ENCODE data around the gene NCAPD2.

Gene NCAPD2

DNA sequence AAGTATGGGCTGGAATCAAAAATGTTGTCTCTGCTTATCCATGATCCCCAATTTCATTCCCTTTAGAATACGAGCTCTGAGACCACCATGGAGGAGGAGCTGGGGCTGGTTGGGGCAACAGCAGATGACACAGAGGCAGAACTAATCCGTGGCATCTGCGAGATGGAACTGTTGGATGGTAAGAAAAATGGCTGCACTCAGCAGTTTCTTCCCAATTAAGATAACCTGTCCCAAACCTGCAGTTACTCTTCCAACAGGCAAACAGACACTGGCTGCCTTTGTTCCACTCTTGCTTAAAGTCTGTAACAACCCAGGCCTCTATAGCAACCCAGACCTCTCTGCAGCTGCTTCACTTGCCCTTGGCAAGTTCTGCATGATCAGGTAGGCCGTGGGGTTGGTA, 33.8 kb downstream of the NCAPD2 start:
- WGBS (ENCODE audit: insufficient coverage) = 100% methylated on average over 1 of the region's 4 CpGs
- no peak for DNase-seq
- no peaks in the 10 kb centered on the region for H3K27me3 ChIP-seq (replicated peaks in 2 of 5; ENCODE audit: control insufficient read depth in 4 of 5, insufficient read depth in 5 of 5, low read length in 4 of 5)
- H3K4me1 ChIP-seq (ENCODE audit: control extremely low read depth in 1 of 4, control insufficient read depth in 4 of 4, insufficient read depth in 4 of 4, low read length in 3 of 4) = peaks cover 0 to 13% (median 11%) of the 10 kb centered on the region in 4 experiments
- no peaks in the 10 kb centered on the region for H3K9me3 ChIP-seq (ENCODE audit: control extremely low read depth in 1 of 5, control insufficient read depth in 4 of 5, insufficient read depth in 2 of 5, low read depth in 1 of 5, low read length in 4 of 5)
- peaks cover 28 to 85% (median 71%) of the 10 kb centered on the region in 4 experiments for H3K36me3 ChIP-seq (ENCODE audit: control insufficient read depth in 4 of 4, insufficient read depth in 4 of 4, low read length in 3 of 4)
- CTCF ChIA-PET = interaction anchor here (0.6 to 2.2 kb wide), 6 partner anchors 9 to 62 kb away, joined by 3 to 6 read pairs (median 3); no protein-coding TSS in a partner anchor
- POLR2A ChIA-PET = no interaction called here
- no peak overlapping the region for H3K4me3 ChIP-seq (ENCODE audit: control insufficient read depth in 1 of 7, extremely low read depth in 1 of 7, insufficient read depth in 4 of 7, low read depth in 2 of 7, low read length in 6 of 7)
- no peak overlapping the region for H3K27ac ChIP-seq (ENCODE audit: insufficient read depth in 1 of 2, low read depth in 1 of 2, low read length in 2 of 2, poor library complexity in 1 of 2, severe bottlenecking in 2 of 2)

DNA sequence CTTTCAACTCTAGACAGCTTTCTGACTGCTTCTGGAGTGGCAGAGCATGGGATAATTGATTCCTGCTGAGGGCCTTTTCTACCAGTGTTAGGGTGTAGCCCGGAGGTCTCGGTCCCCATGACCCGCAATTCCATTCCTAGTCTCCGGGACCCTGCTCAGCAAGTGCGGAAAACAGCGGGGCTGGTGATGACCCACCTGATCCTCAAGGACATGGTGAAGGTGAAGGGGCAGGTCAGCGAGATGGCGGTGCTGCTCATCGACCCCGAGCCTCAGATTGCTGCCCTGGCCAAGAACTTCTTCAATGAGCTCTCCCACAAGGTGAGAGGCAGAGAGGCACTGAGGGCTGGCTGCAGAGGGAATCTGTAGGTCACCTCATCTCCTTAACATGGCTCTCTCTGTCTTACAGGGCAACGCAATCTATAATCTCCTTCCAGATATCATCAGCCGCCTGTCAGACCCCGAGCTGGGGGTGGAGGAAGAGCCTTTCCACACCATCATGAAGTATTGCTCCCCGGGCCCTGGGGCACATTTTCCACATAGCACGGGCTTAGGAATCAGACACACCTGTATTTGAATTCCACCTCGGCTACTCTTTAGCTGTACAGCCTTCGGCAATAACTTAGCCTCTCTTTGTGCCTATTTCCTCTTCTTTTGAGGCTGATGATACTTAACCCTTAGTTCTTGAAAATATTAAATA, 34.8 kb downstream of the NCAPD2 start:
- DNase-seq = no peak
- no peaks in the 10 kb centered on the region for H3K9me3 ChIP-seq (ENCODE audit: control extremely low read depth in 1 of 5, control insufficient read depth in 4 of 5, insufficient read depth in 2 of 5, low read depth in 1 of 5, low read length in 4 of 5)
- H3K36me3 ChIP-seq (ENCODE audit: control insufficient read depth in 4 of 4, insufficient read depth in 4 of 4, low read length in 3 of 4) = peaks cover 27 to 76% (median 64%) of the 10 kb centered on the region in 4 experiments
- H3K4me3 ChIP-seq (ENCODE audit: control insufficient read depth in 1 of 7, extremely low read depth in 1 of 7, insufficient read depth in 4 of 7, low read depth in 2 of 7, low read length in 6 of 7) = no peak overlapping the region
- no peaks in the 10 kb centered on the region for H3K27me3 ChIP-seq (replicated peaks in 2 of 5; ENCODE audit: control insufficient read depth in 4 of 5, insufficient read depth in 5 of 5, low read length in 4 of 5)
- CTCF ChIA-PET = interaction anchor here (0.6 to 2.4 kb wide), 7 partner anchors 8 to 63 kb away, joined by 3 to 6 read pairs (median 3); no protein-coding TSS in a partner anchor
- peaks cover 0 to 22% (median 21%) of the 10 kb centered on the region in 4 experiments for H3K4me1 ChIP-seq (ENCODE audit: control extremely low read depth in 1 of 4, control insufficient read depth in 4 of 4, insufficient read depth in 4 of 4, low read length in 3 of 4)
- no peak overlapping the region for H3K27ac ChIP-seq (ENCODE audit: insufficient read depth in 1 of 2, low read depth in 1 of 2, low read length in 2 of 2, poor library complexity in 1 of 2, severe bottlenecking in 2 of 2)
- 97% methylated on average over 16 of the region's 17 CpGs for WGBS (ENCODE audit: insufficient coverage)
- POLR2A ChIA-PET = interaction anchor here (0.6 to 1.2 kb wide), 2 partner anchors 9 to 10 kb away, joined by 3 to 8 read pairs; no protein-coding TSS in a partner anchor

DNA sequence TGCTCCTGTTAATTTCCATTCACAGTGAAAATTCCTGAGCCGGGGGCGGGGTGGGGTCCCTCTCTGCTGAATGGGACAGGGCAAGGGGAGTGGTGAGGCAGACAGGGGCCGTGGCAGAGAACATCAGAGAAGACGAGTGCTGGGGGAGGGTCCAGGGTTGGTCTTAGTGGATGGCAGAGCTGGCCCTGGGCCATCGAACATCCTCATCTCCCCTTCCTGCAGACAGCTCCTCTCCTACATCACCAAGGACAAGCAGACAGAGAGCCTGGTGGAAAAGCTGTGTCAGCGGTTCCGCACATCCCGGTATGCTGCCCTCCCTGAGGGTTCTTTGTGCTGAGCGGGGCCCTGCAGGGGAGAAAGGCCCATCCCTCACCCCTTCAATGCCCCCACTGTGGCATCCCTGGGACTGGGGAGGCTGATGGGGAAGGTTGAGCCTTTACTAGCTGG, 35.4 kb downstream of the NCAPD2 start:
- H3K9me3 ChIP-seq (ENCODE audit: control extremely low read depth in 1 of 5, control insufficient read depth in 4 of 5, insufficient read depth in 2 of 5, low read depth in 1 of 5, low read length in 4 of 5) = no peaks in the 10 kb centered on the region
- POLR2A ChIA-PET = interaction anchor here (0.6 to 1.2 kb wide), 3 partner anchors 9 to 34 kb away, joined by 3 to 8 read pairs (median 3); no protein-coding TSS in a partner anchor
- CTCF ChIA-PET = interaction anchor here (0.6 to 2.4 kb wide), 6 partner anchors 10 to 221 kb away, joined by 3 to 6 read pairs (median 4); no protein-coding TSS in a partner anchor
- H3K4me1 ChIP-seq (ENCODE audit: control extremely low read depth in 1 of 4, control insufficient read depth in 4 of 4, insufficient read depth in 4 of 4, low read length in 3 of 4) = peaks cover 0 to 27% (median 26%) of the 10 kb centered on the region in 4 experiments
- no peak overlapping the region for H3K4me3 ChIP-seq (ENCODE audit: control insufficient read depth in 1 of 7, extremely low read depth in 1 of 7, insufficient read depth in 4 of 7, low read depth in 2 of 7, low read length in 6 of 7)
- WGBS (ENCODE audit: insufficient coverage) = 93% methylated on average over 3 of the region's 9 CpGs
- H3K27me3 ChIP-seq (replicated peaks in 2 of 5; ENCODE audit: control insufficient read depth in 4 of 5, insufficient read depth in 5 of 5, low read length in 4 of 5) = no peaks in the 10 kb centered on the region
- peaks cover 24 to 71% (median 59%) of the 10 kb centered on the region in 4 experiments for H3K36me3 ChIP-seq (ENCODE audit: control insufficient read depth in 4 of 4, insufficient read depth in 4 of 4, low read length in 3 of 4)
- H3K27ac ChIP-seq (ENCODE audit: insufficient read depth in 1 of 2, low read depth in 1 of 2, low read length in 2 of 2, poor library complexity in 1 of 2, severe bottlenecking in 2 of 2) = no peak overlapping the region
- DNase-seq = no peak

DNA sequence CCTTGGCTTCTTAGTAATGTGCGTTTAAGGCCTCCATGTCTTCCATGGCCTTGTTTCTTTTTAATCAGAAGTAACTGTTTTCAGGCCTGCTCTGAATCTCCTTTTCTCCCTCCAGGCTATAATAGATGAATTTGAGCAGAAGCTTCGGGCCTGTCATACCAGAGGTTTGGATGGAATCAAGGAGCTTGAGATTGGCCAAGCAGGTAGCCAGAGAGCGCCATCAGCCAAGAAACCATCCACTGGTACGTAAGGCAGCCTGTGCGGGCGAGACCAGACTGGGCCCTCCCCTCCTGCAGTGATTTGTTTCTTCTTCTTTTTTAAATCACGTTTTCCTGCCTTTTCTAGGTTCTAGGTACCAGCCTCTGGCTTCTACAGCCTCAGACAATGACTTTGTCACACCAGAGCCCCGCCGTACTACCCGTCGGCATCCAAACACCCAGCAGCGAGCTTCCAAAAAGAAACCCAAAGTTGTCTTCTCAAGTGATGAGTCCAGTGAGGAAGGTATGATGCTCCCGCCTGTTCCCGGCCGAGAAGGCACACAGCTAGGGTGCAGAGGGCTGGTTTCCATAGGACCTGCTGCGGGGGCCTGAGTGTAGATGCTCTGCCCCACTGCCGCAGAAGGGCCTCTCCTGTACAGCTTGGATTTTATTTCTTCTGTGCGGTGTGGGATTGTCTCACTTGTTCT, 36.8 kb downstream of the NCAPD2 start:
- ChIA-PET CTCF (interaction anchor here (1.4 to 2.4 kb wide), 5 partner anchors 9 to 106 kb away, joined by 3 to 6 read pairs (median 5); no protein-coding TSS in a partner anchor), POLR2A (interaction anchor here (0.5 to 2.2 kb wide), 2 partner anchors 60 to 133 kb away, joined by 4 to 6 read pairs; partner anchors contain the start of gene VAMP1)
- Histone ChIP-seq H3K36me3 (ENCODE audit: control insufficient read depth in 4 of 4, insufficient read depth in 4 of 4, low read length in 3 of 4) (peaks cover 13 to 64% (median 48%) of the 10 kb centered on the region in 4 experiments), H3K27ac (ENCODE audit: insufficient read depth in 1 of 2, low read depth in 1 of 2, low read length in 2 of 2, poor library complexity in 1 of 2, severe bottlenecking in 2 of 2) (peak overlapping the region in 1 of 2 experiments; percentile 94), H3K9me3 (ENCODE audit: control extremely low read depth in 1 of 5, control insufficient read depth in 4 of 5, insufficient read depth in 2 of 5, low read depth in 1 of 5, low read length in 4 of 5) (no peaks in the 10 kb centered on the region), H3K4me3 (ENCODE audit: control insufficient read depth in 1 of 7, extremely low read depth in 1 of 7, insufficient read depth in 4 of 7, low read depth in 2 of 7, low read length in 6 of 7) (no peak overlapping the region), H3K27me3 (replicated peaks in 2 of 5; ENCODE audit: control insufficient read depth in 4 of 5, insufficient read depth in 5 of 5, low read length in 4 of 5) (no peaks in the 10 kb centered on the region), H3K4me1 (ENCODE audit: control extremely low read depth in 1 of 4, control insufficient read depth in 4 of 4, insufficient read depth in 4 of 4, low read length in 3 of 4) (peaks cover 0 to 33% (median 30%) of the 10 kb centered on the region in 4 experiments)
- DNase-seq = no peak
- WGBS (ENCODE audit: insufficient coverage) = 97% methylated on average over 17 of the region's 18 CpGs

DNA sequence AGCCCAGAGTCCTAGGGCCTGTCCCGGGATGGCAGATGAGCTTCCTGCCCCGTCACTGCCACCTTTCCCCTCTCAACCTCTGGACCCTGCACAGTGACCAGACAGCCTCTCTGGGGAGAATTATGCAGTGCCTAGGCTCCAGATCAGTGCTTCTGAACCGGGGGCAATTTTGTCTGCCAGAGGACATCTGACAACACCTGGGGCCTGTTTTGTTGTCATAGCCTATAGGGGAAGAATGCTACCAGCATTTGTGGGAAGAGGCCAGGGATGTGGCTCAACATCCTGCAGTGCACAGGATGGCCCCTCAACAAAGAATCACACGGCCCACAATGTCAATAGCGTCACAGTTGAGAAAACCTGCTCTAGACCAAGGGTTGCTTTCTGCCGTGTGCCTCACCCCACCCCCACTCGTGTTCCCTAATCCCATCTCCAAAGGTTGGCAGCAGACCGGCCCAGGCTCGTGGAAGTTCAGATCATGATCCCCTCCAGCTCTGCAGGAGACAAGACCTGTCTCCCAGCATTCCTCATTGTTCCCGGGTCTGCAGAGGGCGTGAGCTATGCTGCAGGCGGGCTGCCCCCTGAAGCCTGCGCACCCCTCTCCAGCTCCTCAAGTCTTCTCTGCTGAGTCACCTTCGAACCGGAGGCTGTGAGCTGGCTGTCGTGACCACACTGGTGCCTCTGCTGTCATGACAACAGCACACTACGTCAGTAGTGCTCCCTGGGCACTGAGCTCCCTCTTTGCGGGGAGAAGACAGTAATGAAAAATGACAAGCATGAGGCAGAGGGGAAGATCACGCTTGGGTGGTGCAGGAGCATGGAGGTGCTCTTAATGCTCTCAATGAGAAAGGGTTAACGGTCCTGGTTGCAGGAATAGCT, 38.4 kb downstream of the NCAPD2 start:
- 12% methylated on average over 16 of the region's 20 CpGs for WGBS (ENCODE audit: insufficient coverage)
- no peaks in the 10 kb centered on the region for H3K27me3 ChIP-seq (replicated peaks in 2 of 5; ENCODE audit: control insufficient read depth in 4 of 5, insufficient read depth in 5 of 5, low read length in 4 of 5)
- peak; percentile 98 to 99 (median 98) for DNase-seq
- peaks cover 5 to 49% (median 46%) of the 10 kb centered on the region in 4 experiments for H3K4me1 ChIP-seq (ENCODE audit: control extremely low read depth in 1 of 4, control insufficient read depth in 4 of 4, insufficient read depth in 4 of 4, low read length in 3 of 4)
- peak overlapping the region; percentile 89 to 94 for H3K27ac ChIP-seq (ENCODE audit: insufficient read depth in 1 of 2, low read depth in 1 of 2, low read length in 2 of 2, poor library complexity in 1 of 2, severe bottlenecking in 2 of 2)
- H3K36me3 ChIP-seq (ENCODE audit: control insufficient read depth in 4 of 4, insufficient read depth in 4 of 4, low read length in 3 of 4) = peaks cover 13 to 64% (median 45%) of the 10 kb centered on the region in 4 experiments
- CTCF ChIA-PET = interaction anchor here (0.8 to 1.9 kb wide), 13 partner anchors 7 to 111 kb away, joined by 3 to 5 read pairs (median 4); no protein-coding TSS in a partner anchor
- POLR2A ChIA-PET = interaction anchor here (1.2 to 2.2 kb wide), 3 partner anchors 39 to 80 kb away, joined by 3 to 6 read pairs (median 5); partner anchors contain the start of genes MRPL51, TAPBPL and VAMP1
- no peaks in the 10 kb centered on the region for H3K9me3 ChIP-seq (ENCODE audit: control extremely low read depth in 1 of 5, control insufficient read depth in 4 of 5, insufficient read depth in 2 of 5, low read depth in 1 of 5, low read length in 4 of 5)
- H3K4me3 ChIP-seq (ENCODE audit: control insufficient read depth in 1 of 7, extremely low read depth in 1 of 7, insufficient read depth in 4 of 7, low read depth in 2 of 7, low read length in 6 of 7) = peak overlapping the region in 6 of 7 experiments; percentile 42 to 96 (median 90)
